SU-DHL-6 (cell line): Measurements from ENCODE around the gene CDH23.

Experiments
- CTCF ChIP-seq: fragments of 200-600 bp; sonication (generic); IDR thresholded peaks from one replicate; pipeline ENCODE4 v1.5.1; 2017; ENCODE audit warnings: antibody characterized with exemption, mild to moderate bottlenecking, low read length, moderate library complexity; ENCODE audit not compliant: insufficient read depth, poor library complexity, severe bottlenecking
- EZH2phosphoT487 ChIP-seq: fragments of 200-600 bp; sonication (generic), shearing (Covaris generic); conservative IDR thresholded peaks from 2 replicates; pipeline ENCODE4 v1.6.1; 2018; ENCODE audit warnings: mild to moderate bottlenecking, antibody characterized with exemption, low read length, moderate library complexity, mixed read lengths

- TF ChIP-seq CTCF (no peak), EZH2phosphoT487 (no peak)
These were observed 58.3 kb downstream of the CDH23 start for GRCh38 chr10:71455035-71455434.
